GM12878 (cell line): ENCODE measurements around the gene ABCA7. TPM values are rescaled to one million over a fixed set of nuclear protein-coding genes. Genes with fewer than 3 reads are reported as not detected.

Experiments used
- E2F4 ChIP-seq: IDR thresholded peaks from 2 replicates; pipeline ENCODE4 v1.6.1; 2012; ENCODE audit warnings: low read depth, low read length, improper control_type of control experiment
- JUNB ChIP-seq: IDR thresholded peaks from 2 replicates; pipeline ENCODE4 v1.6.1; 2016; ENCODE audit warnings: antibody characterized with exemption, mild to moderate bottlenecking
- MEF2A ChIP-seq: IDR thresholded peaks from 2 replicates; pipeline ENCODE4 v1.6.1; 2011; ENCODE audit warnings: low read depth, mild to moderate bottlenecking, low read length, moderate library complexity; ENCODE audit not compliant: insufficient read depth
- NR2C1 ChIP-seq: fragments of 450-650 bp; IDR thresholded peaks from 2 replicates; pipeline ENCODE4 v1.6.1; 2017; ENCODE audit warnings: antibody characterized with exemption, mild to moderate bottlenecking, moderate library complexity
- RAD21 ChIP-seq: IDR thresholded peaks from 2 replicates; pipeline ENCODE4 v1.6.1; 2011; ENCODE audit warnings: mild to moderate bottlenecking, low read depth, low read length, moderate library complexity; ENCODE audit not compliant: insufficient read depth
- RBBP5 ChIP-seq: fragments of 200-600 bp; sonication (generic); conservative IDR thresholded peaks from 2 replicates; pipeline ENCODE4 v1.6.1; 2016
- RCOR1 ChIP-seq: conservative IDR thresholded peaks from 2 replicates; pipeline ENCODE4 v1.6.1; 2012; ENCODE audit warnings: low read depth, low read length, improper control_type of control experiment
- USF1 ChIP-seq: IDR thresholded peaks from 2 replicates; pipeline ENCODE4 v1.6.1; 2011; ENCODE audit warnings: borderline replicate concordance, low read depth, mild to moderate bottlenecking, moderate library complexity, mixed read lengths, low read length; ENCODE audit not compliant: insufficient read depth; ENCODE audit errors: extremely low read length
- ZBTB4 ChIP-seq: fragments of 450-650 bp; formaldehyde crosslinking; IDR thresholded peaks from 2 replicates; pipeline ENCODE4 v1.4.0; 2022; ENCODE audit warnings: mild to moderate bottlenecking, moderate library complexity
- polyA plus RNA-seq, 11 experiments: library from polyadenylated mRNA; depleted of rRNA in 4 of 11; unstranded in 6 of 11; stranded (reverse) in 5 of 11; fragments of >200 nt; fragmentation: Nextera tagmentation in 4 of 11; fragmentation: Illumina TruSeq in 1 of 11; extraction: Ambion mirVana in 4 of 11; extraction: Trizol in 1 of 11; gene quantifications; 1 replicate in 1 of 11; 2 replicates in 10 of 11; pipeline versions ENCODE4 v1.2.1 to v1.2.3, GENCODE V29; 2011 to 2016; ENCODE audit warnings: inconsistent platforms in 2 of 11, missing spikeins in 2 of 11, low read depth in 1 of 11
- total RNA-seq, 4 experiments: library from RNA; depleted of rRNA in 3 of 4; stranded (reverse); fragments of >200 nt in 3 of 4; fragmentation: Illumina TruSeq in 1 of 4; extraction: Trizol in 1 of 4; gene quantifications; 2 replicates each; pipeline versions ENCODE4 v1.2.1 to v1.2.3, GENCODE V29; 2013 to 2021

The ABCA7 gene
- total and polyA plus RNA-seq, 10 of the 15 experiments (the other 5 are each of a cell fraction or from before 2014, with no cell fraction given) = 1.0 to 49.5 (median 14.8) TPM

GRCh38 chr19:1057176-1057855 lies 17.4 kb downstream of the ABCA7 start (continued):
- TF ChIP-seq USF1 = no peak
- no peak for TF ChIP-seq NR2C1
- no peak for TF ChIP-seq ZBTB4 (CRISPR knock-in tag)
- TF ChIP-seq MEF2A = no peak
- peak; percentile 27; the same call in 1 of the 2 replicates for TF ChIP-seq RAD21
- no peak for TF ChIP-seq RBBP5
- no peak for TF ChIP-seq JUNB
- no peak for TF ChIP-seq E2F4
- no peak for TF ChIP-seq RCOR1
